CD4-positive, alpha-beta T cell treated with Interleukin-12 subunit alpha and Interleukin-12 subunit beta, for 1 hour (primary cell): ENCODE results near the gene UBXN7.
"Not testable (repeated sequence)": the region's sequence is repeated elsewhere in the genome, so short reads cannot be mapped to it uniquely, and the experiment has no call there.

Source experiments
- DNase-seq: peaks from one replicate; pipeline ENCODE4 v3.0.0-alpha.2; 2020

The UBXN7 gene

DNA sequence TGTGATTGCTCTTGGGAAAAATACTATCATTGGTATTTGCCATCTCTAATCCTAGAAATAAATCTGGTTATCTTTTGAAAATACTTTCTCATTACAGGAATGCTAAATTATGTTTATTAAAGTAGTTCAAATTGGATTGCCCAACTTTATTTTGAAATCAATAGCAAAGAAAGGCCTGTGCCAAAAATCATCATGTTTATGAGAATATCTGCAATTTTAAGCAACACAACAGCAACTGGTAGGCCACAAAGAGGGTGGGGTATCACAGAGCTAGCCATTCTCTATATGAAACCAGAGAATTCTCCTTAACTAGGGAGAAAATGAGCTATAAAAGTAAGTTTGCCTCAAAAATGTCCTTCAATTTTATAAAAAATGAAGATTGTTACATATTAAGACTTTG, 82.2 kb downstream of the UBXN7 start:
- no peak for DNase-seq

- no peak for DNase-seq
These were observed 83.5 kb downstream of the UBXN7 start for GRCh38 chr3:196348698-196349097.

DNA sequence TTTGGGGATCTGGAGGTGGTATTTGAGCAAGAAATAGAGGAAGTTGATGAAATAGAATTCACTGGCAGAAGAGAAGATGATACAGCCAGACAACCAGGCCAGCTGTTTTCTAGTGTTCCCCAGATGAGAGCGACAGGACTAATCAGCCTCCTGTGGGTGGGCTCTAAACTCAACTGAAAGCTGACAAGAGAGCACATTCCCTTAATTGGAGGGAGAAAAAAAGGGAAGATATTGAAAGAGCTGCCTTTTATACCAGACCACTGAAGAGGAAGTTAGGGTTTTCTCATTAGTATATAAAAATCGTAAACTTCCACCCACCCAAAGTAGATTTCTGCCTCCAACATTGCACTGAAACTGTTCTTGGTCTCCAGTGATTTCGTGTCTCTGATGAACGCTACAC, 87.6 kb downstream of the UBXN7 start:
- no peak for DNase-seq

GRCh38 chr3:196343917-196344316, 88.3 kb downstream of the UBXN7 start:
- not testable (repeated sequence) for DNase-seq

DNA sequence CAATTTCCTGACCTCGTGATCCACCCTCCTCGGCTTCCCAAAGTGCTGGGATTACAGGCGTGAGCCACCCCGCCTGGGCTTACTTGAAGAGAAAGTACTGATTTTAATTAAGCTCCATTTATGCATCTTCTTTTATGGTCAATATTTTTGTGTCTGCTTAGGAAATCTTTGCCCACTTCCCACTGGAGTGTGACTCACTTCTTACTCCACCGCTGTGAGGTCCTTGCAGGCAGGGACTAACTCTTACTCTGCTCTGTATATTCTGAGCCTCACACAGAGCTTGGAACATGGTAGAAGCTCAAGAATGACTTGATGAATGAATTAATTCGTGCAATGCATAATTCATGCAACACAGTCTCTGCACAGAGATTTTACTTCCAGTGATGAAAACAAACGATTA, 91.1 kb downstream of the UBXN7 start:
- no peak for DNase-seq

DNA sequence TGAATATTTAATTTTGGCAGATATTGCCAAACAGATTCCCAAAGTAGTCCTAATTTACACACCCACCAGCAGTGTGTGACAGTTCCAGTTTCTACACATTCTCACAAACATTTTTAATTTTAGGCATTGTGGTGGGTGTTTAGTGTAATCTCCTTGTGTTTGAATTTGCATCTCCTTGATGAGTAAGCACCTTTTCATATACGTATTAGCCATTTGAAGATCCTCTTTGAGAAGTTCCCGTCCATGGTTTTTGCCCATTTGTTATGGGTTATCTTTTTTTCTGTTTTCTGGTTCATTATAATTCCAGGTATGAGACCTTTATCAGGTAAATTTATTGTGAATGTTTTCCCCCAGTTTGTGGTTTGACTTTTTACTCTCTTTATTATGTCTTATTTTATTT, 91.8 kb downstream of the UBXN7 start:
- no peak for DNase-seq

- DNase-seq: no peak
These were observed 92.6 kb downstream of the UBXN7 start for GRCh38 chr3:196339493-196340254.

- DNase-seq: no peak
These were observed 93.2 kb downstream of the UBXN7 start for GRCh38 chr3:196339044-196339443.

DNA sequence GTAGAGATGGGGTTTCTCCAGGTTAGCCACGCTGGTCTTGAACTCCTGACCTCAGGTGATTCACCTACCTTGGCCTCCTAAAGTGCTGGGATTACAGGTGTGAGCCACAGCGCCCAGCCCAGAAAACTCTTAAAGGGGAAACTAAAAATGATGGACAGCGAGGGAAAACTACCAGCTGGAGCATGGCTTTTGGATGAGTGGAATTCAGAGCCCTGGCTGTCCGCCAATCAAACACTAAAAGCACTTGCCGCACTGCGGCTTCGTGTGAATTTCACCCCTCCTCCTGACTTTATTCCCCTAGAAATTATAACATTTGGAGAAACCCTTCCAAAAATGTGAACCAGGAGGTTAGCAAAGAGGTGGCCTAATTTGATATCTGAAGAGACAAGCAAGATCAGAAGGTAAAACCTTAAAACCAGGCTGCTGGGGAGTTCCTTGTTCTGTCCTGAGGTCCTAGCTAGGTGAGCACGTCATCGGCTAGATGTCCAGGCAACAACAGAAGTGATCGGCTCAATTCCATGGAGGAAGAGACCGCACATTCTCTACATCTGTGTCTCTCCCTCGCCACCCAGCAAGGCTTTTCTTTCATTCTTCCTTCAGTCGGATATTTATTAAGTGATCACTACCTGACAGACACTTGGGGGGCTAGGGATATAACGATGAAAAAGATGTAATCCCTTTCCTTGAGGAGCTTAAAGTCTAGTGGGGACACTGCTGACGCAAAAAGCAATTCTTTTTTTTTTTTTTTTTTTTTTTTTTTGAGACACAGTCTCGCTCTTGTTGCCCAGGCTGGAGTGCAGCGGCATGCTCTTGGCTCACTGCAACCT, 95.7 kb downstream of the UBXN7 start:
- no peak for DNase-seq

- no peak for DNase-seq
These were observed 96.7 kb downstream of the UBXN7 start for GRCh38 chr3:196335503-196335948.

DNA sequence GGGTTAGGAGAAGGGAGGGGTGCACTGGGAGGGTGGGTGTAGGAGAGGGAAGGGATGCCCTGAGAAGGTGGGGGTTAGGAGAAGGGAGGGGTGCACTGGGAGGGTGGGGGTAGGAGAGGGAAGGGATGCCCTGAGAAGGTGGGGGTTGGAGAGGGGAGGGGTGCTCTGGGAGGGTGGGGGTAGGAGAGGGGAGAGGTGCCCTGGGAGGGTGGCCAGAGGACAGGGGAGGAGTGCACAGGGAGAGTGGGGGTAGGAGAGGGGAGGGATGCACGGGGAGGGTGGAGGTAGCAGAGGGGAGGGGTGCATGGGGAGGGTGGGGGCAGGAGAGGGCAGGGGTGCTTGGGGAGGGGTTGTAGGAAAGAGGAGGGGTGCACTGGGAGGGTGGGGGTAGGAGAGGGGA, 97.2 kb downstream of the UBXN7 start:
- no peak for DNase-seq

- no peak for DNase-seq
These were observed 100.1 kb downstream of the UBXN7 start for GRCh38 chr3:196332168-196332567.

GRCh38 chr3:196327405-196327804, 104.8 kb downstream of the UBXN7 start:
- DNase-seq: no peak

DNA sequence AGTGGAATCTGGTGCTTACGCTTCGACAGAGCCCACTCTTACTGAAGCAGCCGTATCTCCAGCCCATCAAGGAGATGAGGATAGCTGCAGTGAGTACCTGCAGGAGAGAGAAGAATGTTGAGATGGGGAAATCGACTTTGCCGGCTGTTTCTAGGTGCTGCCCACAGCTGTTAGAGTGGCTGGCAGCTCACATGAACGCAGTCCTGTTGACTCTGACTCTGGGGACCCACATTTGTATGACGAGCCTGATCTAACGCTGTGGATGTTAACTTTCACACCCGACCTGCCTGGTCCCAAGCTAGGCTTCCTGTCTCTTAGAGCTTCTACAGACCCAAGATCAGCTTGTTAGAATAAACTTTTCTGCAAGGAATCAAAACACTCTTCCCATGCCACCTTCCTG, 105.3 kb downstream of the UBXN7 start:
- DNase-seq: no peak

DNA sequence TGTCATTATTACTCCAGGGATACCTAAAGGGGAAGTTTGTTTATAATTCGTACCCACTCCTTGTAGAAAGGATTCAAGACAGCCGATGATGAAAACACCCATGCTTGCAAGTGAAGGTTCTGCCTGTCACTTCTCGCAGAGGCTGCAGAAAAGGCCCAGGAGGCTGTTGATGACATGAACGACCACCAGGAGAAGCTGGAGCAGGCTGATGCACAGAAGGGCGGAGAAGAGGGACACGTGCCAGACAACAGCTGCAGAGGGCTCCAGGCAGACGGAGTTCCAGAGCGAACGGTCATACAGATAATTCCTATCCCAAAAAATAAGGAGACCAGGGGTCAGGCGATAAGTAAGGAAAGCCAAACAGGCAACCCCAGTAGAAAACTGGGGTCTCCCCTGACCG, 108.5 kb downstream of the UBXN7 start:
- no peak for DNase-seq

GRCh38 chr3:196323016-196323415, 109.2 kb downstream of the UBXN7 start:
- DNase-seq: no peak

- DNase-seq: no peak
These were observed 111.1 kb downstream of the UBXN7 start for GRCh38 chr3:196321162-196321561.

DNA sequence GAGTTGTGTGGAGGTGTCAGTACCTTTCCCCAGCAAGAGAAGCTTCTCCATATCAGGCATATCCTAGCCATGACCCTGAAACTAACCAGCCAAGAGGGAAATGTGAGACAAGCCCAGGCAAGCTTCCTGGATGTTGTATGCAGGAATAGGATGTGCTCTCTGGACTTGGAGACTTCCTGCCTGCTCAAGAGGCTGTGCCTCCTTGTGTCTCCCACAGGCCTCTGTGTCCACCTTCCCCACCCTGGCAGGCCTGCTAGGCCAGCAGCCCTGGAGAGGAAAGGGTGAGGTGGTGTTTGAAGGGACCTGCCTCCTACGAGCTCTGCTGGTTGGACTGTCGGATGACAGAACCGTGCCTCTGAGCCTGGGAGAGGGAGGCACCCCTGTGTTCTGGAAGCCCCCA, 112.1 kb downstream of the UBXN7 start:
- no peak for DNase-seq

DNA sequence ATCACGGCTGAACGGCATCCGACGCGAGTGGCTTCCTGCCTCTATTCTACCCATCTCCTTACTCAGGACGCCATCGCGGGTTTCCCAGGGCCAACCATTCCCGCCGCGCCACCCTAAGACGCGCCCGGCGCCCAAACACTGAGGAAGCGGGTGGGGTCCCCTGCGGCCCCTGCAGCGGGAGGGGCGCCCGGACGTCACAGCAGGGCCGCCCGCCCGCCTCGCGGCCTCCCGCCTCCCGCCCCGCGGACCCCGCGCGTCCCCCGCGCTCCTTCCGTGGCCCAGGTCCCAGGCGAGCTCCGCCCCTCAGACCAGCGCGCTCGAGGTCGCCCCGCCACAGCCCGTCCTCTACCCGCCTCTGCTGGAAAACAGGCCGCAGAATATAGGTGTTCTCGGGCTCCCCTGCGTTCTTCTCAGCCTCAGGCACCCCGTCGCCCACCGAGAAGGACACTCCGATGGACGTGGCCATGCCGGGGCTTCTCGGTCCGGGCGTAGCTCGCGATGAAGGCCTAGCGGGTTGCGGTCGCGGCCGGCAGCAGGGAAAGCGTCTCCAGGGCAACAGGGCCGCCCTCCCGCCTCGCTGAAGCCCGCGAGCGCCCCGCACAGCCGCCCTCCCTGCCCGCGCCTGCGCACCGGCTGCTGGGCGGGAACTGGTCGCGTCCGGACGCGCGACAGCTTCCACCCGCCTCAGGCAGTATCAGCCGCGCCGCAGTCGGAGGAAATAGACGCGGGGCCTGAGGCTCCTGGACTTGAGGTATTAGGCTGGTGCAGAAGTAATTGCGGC, 114.3 kb downstream of the UBXN7 start, which contains the start of gene DYNLT2B:
Gene DYNLT2B, minus strand, starts transcription at position 554 of the 781 bp plus-strand sequence. Its CDS starts 88 bp downstream, at position 466.
- peak; percentile 91 for DNase-seq

DNA sequence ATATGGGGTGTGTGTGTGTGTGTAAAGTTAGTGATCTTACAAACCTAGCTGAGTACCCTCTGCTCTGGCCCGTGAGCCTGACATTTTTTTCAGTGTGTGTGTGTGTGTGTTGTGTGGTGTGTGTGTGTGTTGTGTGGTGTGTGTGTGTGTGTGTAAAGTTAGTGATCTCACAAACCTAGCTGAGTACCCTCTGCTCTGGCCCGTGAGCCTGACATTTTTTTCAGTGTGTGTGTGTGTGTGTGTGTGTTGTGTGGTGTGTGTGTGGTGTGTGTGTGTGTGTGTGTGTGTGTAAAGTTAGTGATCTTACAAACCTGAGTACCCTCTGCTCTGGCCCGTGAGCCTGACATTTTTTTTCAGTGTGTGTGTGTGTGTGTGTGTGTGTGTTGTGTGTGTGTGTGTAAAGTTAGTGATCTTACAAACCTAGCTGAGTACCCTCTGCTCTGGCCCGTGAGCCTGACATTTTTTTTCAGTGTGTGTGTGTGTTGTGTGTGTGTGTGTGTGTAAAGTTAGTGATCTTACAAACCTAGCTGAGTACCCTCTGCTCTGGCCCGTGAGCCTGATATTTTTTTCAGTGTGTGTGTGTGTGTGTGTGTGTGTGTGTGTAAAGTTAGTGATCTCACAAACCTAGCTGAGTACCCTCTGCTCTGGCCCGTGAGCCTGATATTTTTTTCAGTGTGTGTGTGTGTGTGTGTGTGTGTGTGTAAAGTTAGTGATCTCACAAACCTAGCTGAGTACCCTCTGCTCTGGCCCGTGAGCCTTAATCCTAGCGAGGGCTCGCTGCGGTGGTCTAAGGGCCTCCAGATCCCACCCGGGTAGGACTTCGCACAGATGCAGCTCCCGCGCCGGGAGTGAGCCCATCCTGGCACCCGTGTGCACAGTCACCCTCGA, 115.2 kb downstream of the UBXN7 start:
- not testable (repeated sequence) for DNase-seq

GRCh38 chr3:196315821-196316220, 116.4 kb downstream of the UBXN7 start:
- no peak for DNase-seq

DNA sequence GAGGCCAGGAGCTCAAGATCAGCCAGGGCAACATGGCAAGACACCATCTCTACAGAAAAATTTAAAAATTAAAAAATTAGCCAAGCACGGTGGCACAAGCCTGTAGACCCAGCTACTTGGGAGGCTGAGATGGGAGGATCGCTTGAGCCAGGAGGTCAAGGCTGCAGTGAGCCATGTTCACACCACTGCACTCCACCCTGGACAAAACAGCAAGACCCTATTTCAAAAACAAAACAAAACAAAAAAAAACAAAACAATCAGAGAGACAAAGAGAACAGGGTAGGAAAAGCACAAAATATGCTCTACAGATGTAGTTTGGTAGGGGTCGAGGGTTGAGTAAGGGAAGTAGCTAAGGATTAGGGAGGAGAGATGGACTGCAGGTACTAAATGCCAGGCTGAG, 117.6 kb downstream of the UBXN7 start:
- no peak for DNase-seq
